ENCODE data around the gene CDKL1.

GRCh38 chr14:50350975-50351374, 45.7 kb downstream of the CDKL1 start:
- TF ChIP-seq CTCF (IDR thresholded peaks at IDR 0.05; ENCODE audit: low read depth, low read length) (no peak), EZH2phosphoT487 (IDR thresholded peaks at IDR 0.05; ENCODE audit: low read depth) (no peak)
